Smooth muscle cell (in vitro differentiated cells): Measurements from ENCODE around the gene BTBD9. TPM values are rescaled to one million over a fixed set of nuclear protein-coding genes. Genes with fewer than 3 reads are reported as not detected.
A peak's percentile ranks its signal among the peaks of the same experiment; 100 is the strongest.

Experiments used
- DNase-seq: peaks from one replicate; lab custom pipeline; 2025; ENCODE audit not compliant: unreplicated experiment; lab: John Stamatoyannopoulos, UW
- H2AFZ ChIP-seq: fragments of 200-600 bp; sonication (generic); 2 replicates; pipeline ENCODE4 v1.6.0; 2016; ENCODE audit warnings: antibody characterized with exemption, low read depth, mild to moderate bottlenecking
- H3F3A ChIP-seq: fragments of 200-600 bp; sonication (generic); 2 replicates; pipeline ENCODE4 v1.6.0; 2017; ENCODE audit warnings: antibody characterized with exemption, low read depth
- H3K27ac ChIP-seq: fragments of 200-600 bp; sonication (generic); 2 replicates; pipeline ENCODE4 v1.5.1; 2016; ENCODE audit warnings: low read depth, mild to moderate bottlenecking
- H3K27me3 ChIP-seq: fragments of 200-600 bp; sonication (generic); 2 replicates; pipeline ENCODE4 v1.6.1; 2016; ENCODE audit warnings: low read depth, mild to moderate bottlenecking
- H3K36me3 ChIP-seq: fragments of 200-600 bp; sonication (generic); 2 replicates; pipeline ENCODE4 v1.5.1; 2016; ENCODE audit warnings: low read depth
- H3K4me1 ChIP-seq: fragments of 200-600 bp; sonication (generic); 2 replicates; pipeline ENCODE4 v1.5.1; 2016; ENCODE audit warnings: low read depth
- H3K4me2 ChIP-seq: fragments of 200-600 bp; sonication (generic); 2 replicates; pipeline ENCODE4 v1.6.0; 2016; ENCODE audit warnings: mild to moderate bottlenecking
- H3K4me3 ChIP-seq: fragments of 200-600 bp; sonication (generic); 2 replicates; pipeline ENCODE4 v1.5.1; 2016; ENCODE audit warnings: mild to moderate bottlenecking
- H3K79me2 ChIP-seq: fragments of 200-600 bp; sonication (generic); 2 replicates; pipeline ENCODE4 v1.6.0; 2016; ENCODE audit warnings: low read depth, mild to moderate bottlenecking
- H3K9ac ChIP-seq: fragments of 200-600 bp; sonication (generic); 2 replicates; pipeline ENCODE4 v1.6.0; 2016; ENCODE audit warnings: low read depth
- H3K9me3 ChIP-seq: fragments of 200-600 bp; sonication (generic); replicated peaks from 2 replicates; pipeline ENCODE4 v1.5.1; 2016; ENCODE audit warnings: low read depth
- H4K20me1 ChIP-seq: fragments of 200-600 bp; sonication (generic); 2 replicates; pipeline ENCODE4 v1.6.0; 2016; ENCODE audit warnings: low read depth
- CTCF ChIP-seq: fragments of 200-600 bp; sonication (generic); IDR thresholded peaks from 2 replicates; pipeline ENCODE4 v1.5.1; 2017; ENCODE audit warnings: borderline replicate concordance, mild to moderate bottlenecking, antibody characterized with exemption; ENCODE audit not compliant: insufficient read depth, poor library complexity, severe bottlenecking
- WGBS: methylation state at CpG from one replicate; pipeline ENCODE4 v1.1.7; 2016; ENCODE audit warnings: low lambda C conversion rate; 5-methylcytosine and 5-hydroxymethylcytosine counted together
- polyA plus RNA-seq: library from polyadenylated mRNA; unstranded; fragments of >200 nt; fragmentation: Nextera tagmentation; extraction: Ambion mirVana; gene quantifications from 2 replicates; pipeline ENCODE4 v1.2.1, GENCODE V29; 2016
- total RNA-seq: library from RNA; depleted of rRNA; stranded (reverse); fragments of >200 nt; gene quantifications from 2 replicates; pipeline ENCODE4 v1.2.3, GENCODE V29; 2014

Gene BTBD9
- total RNA-seq (12.5 and 15.4 TPM in 2 replicates), polyA plus RNA-seq (5.6 and 7.0 TPM in 2 replicates)

GRCh38 chr6:38639498-38640215 is at the start of gene BTBD9:
BTBD9 (minus strand) TSS chr6:38639929.
- DNase-seq: peak; percentile 44
- peak within 1 kb of the TSS; percentile 82 for H3K4me2 ChIP-seq
- H3K9ac ChIP-seq: peak within 1 kb of the TSS; percentile 97
- WGBS: under 1% methylated on average over 36 of the region's 82 CpGs
- TF ChIP-seq CTCF: no peak
- no peaks in the 10 kb centered on the region for H3F3A ChIP-seq
- peak within 1 kb of the TSS; percentile 99 for H2AFZ ChIP-seq
- peaks cover 4% of the 10 kb centered on the region for H4K20me1 ChIP-seq
- no peaks in the 10 kb centered on the region for H3K27me3 ChIP-seq
- H3K4me3 ChIP-seq: peak within 1 kb of the TSS; percentile 68
- peaks cover 17% of the 10 kb centered on the region for H3K4me1 ChIP-seq
- peak within 1 kb of the TSS; percentile 84 for H3K27ac ChIP-seq
- H3K9me3 ChIP-seq: no peaks in the 10 kb centered on the region
- H3K36me3 ChIP-seq: no peaks in the 10 kb centered on the region
- peaks cover 15% of the 10 kb centered on the region for H3K79me2 ChIP-seq

GRCh38 chr6:38688579-38689087 is 48.9 kb upstream of the BTBD9 start:
- Histone ChIP-seq H3F3A (no peaks in the 10 kb centered on the region), H3K4me2 (no peak overlapping the region), H2AFZ (no peak overlapping the region), H3K9me3 (no peaks in the 10 kb centered on the region), H3K27me3 (no peaks in the 10 kb centered on the region), H4K20me1 (peaks cover 87% of the 10 kb centered on the region), H3K36me3 (no peaks in the 10 kb centered on the region), H3K4me3 (no peak overlapping the region), H3K4me1 (no peaks in the 10 kb centered on the region), H3K27ac (no peak overlapping the region), H3K9ac (no peak overlapping the region), H3K79me2 (peaks cover 45% of the 10 kb centered on the region)
- DNase-seq: no peak
- TF ChIP-seq CTCF: no peak
- 95% methylated on average over 6 of the region's 6 CpGs for WGBS

GRCh38 chr6:38687549-38687948 is 47.8 kb upstream of the BTBD9 start:
- WGBS: 93% methylated on average over 1 of the region's 1 CpG

More at GRCh38 chr6:38687549-38687948, 47.8 kb upstream of the BTBD9 start:
- Histone ChIP-seq H3K9ac (no peak overlapping the region), H3K4me3 (no peak overlapping the region), H3K4me2 (no peak overlapping the region), H4K20me1 (peaks cover 80% of the 10 kb centered on the region), H3K36me3 (peaks cover 6% of the 10 kb centered on the region), H2AFZ (no peak overlapping the region), H3K27ac (no peak overlapping the region), H3K27me3 (no peaks in the 10 kb centered on the region), H3K79me2 (peaks cover 36% of the 10 kb centered on the region), H3K9me3 (no peaks in the 10 kb centered on the region), H3F3A (no peaks in the 10 kb centered on the region), H3K4me1 (no peaks in the 10 kb centered on the region)
- no peak for TF ChIP-seq CTCF
- DNase-seq: no peak
